ENCODE data around the gene BMP7. TPM values are rescaled to one million over a fixed set of nuclear protein-coding genes. Genes with fewer than 3 reads are reported as not detected.

Gene BMP7
- polyA plus RNA-seq, 2 donors: 17.6 to 28.7 TPM

DNA sequence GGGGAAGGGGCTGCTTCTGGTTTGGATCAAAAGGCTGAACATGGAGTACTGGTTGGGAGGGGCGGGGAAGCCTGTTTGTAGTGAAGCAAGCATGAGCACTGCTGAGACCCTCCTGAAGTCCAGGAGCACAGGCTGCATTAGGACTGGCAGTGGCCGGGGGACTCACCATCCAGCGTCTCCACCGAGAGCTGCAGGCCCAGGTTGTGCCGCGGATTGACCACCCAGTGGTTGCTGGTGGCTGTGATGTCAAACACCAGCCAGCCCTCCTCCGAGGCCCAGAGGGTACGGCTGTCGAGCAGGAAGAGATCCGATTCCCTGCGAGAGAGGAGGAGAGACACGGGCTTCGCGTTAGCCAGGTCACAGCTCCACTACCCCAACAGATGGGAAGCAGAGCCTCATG lies 64.1 kb downstream of the BMP7 start:
- WGBS, 2 donors: 88 to 92% methylated on average over 14 of the region's 14 CpGs

DNA sequence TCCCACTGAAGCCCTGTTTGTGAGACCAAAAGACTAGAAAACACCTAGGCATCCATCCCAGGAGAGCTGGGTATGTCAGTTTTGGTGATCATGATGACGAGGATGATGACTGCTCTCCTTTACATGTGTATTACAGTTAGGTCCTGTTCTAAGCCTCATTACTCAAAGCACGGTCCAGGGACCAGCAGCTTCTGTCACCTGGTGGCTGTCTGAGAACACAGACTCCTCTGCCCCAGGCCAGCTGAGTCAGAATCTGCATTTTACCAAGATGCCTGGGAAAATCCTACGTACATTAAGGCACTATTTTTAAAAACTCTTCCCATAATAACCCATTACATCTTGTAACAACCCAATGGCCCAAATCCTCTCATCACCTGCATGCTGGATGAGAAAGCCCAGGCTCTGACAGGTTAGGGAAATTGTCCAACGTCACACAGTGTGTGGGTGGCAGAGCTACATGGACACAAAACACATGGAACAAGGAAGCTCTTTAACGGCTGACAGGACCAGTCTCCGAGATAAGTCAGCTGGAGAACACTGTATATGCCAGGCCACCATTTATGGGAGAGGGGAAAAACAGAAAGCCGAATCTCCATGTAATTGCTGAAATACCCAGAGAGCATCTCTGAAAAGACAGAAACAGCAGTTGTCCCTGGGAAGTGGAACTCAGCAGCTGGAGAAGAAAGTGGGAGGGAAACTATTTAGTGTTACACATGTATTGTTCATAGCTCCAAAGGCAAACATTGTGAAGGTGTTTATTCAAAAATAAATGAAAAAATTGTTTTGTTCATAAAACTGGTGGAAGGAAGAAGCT lies 65.4 kb downstream of the BMP7 start:
- H3K4me1 ChIP-seq (ENCODE audit: control insufficient read depth in 2 of 2, insufficient read depth in 2 of 2, low read length in 1 of 2): peaks cover 0 to 8% of the 10 kb centered on the region in 2 donors
- WGBS, 2 donors: 53 to 59% methylated on average over 7 of the region's 7 CpGs

More for the DNA sequence above, 64.1 kb downstream of the BMP7 start:
- Histone ChIP-seq H3K36me3 (ENCODE audit: control insufficient read depth in 2 of 2, insufficient read depth in 2 of 2, low read length in 1 of 2) (peaks cover 0 to 3% of the 10 kb centered on the region in 2 donors), H3K4me1 (ENCODE audit: control insufficient read depth in 2 of 2, insufficient read depth in 2 of 2, low read length in 1 of 2) (peaks cover 0 to 8% of the 10 kb centered on the region in 2 donors), H3K4me3 (ENCODE audit: low read depth in 1 of 2, low read length in 2 of 2) (no peak overlapping the region), H3K27ac (ENCODE audit: low read depth in 2 of 2, low read length in 1 of 2) (no peak overlapping the region), H3K27me3 (ENCODE audit: control insufficient read depth in 1 of 2, insufficient read depth in 2 of 2, low read length in 2 of 2) (no peaks in the 10 kb centered on the region), H3K9me3 (ENCODE audit: control insufficient read depth in 2 of 2, insufficient read depth in 1 of 2, low read depth in 1 of 2, low read length in 1 of 2) (peaks cover 0 to 2% of the 10 kb centered on the region in 2 donors)

DNA sequence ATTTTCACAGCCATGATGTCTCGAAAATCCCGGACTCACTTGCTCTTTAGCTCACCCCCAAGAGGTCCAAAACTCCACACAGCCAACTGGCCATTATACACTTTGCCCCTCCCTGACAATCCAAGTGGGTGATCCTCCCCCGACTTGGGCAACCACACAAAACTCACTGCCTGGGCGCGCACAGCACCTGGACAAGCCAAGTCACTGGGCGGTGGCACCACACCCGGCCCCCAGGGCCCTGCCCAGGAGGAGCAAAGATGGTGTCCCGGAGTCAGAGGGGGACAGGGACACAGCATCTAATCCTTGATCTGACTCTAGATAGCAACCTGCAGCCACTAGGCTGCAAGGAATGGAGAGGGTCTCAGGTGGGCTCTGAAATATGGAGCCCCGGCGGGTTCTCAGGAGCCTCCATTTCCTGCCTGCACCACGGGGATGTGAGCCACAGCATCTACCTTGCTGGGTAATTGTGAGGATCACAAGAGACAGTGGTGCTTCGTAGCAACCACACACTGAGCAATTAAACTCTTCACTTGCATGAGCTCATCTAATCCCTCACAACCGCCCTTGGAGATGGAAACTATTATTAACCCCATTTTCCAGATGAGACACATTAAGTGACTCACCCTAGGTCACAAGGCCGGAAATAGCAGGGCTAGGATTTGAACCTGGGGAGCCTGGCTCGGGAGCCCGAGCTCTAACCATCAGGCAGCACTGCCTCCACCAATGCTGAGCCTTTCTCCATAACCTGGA lies 66.6 kb downstream of the BMP7 start:
- WGBS, 2 donors: 62 to 76% methylated on average over 16 of the region's 16 CpGs
- Histone ChIP-seq H3K27ac (ENCODE audit: low read depth in 2 of 2, low read length in 1 of 2) (no peak overlapping the region), H3K36me3 (ENCODE audit: control insufficient read depth in 2 of 2, insufficient read depth in 2 of 2, low read length in 1 of 2) (no peaks in the 10 kb centered on the region)

More for the DNA sequence above, 65.4 kb downstream of the BMP7 start:
- no peaks in the 10 kb centered on the region for H3K9me3 ChIP-seq (ENCODE audit: control insufficient read depth in 2 of 2, insufficient read depth in 1 of 2, low read depth in 1 of 2, low read length in 1 of 2)
- H3K4me3 ChIP-seq (ENCODE audit: low read depth in 1 of 2, low read length in 2 of 2): no peak overlapping the region
- H3K36me3 ChIP-seq (ENCODE audit: control insufficient read depth in 2 of 2, insufficient read depth in 2 of 2, low read length in 1 of 2): no peaks in the 10 kb centered on the region
- no peak overlapping the region for H3K27ac ChIP-seq (ENCODE audit: low read depth in 2 of 2, low read length in 1 of 2)
- H3K27me3 ChIP-seq (ENCODE audit: control insufficient read depth in 1 of 2, insufficient read depth in 2 of 2, low read length in 2 of 2): no peaks in the 10 kb centered on the region

DNA sequence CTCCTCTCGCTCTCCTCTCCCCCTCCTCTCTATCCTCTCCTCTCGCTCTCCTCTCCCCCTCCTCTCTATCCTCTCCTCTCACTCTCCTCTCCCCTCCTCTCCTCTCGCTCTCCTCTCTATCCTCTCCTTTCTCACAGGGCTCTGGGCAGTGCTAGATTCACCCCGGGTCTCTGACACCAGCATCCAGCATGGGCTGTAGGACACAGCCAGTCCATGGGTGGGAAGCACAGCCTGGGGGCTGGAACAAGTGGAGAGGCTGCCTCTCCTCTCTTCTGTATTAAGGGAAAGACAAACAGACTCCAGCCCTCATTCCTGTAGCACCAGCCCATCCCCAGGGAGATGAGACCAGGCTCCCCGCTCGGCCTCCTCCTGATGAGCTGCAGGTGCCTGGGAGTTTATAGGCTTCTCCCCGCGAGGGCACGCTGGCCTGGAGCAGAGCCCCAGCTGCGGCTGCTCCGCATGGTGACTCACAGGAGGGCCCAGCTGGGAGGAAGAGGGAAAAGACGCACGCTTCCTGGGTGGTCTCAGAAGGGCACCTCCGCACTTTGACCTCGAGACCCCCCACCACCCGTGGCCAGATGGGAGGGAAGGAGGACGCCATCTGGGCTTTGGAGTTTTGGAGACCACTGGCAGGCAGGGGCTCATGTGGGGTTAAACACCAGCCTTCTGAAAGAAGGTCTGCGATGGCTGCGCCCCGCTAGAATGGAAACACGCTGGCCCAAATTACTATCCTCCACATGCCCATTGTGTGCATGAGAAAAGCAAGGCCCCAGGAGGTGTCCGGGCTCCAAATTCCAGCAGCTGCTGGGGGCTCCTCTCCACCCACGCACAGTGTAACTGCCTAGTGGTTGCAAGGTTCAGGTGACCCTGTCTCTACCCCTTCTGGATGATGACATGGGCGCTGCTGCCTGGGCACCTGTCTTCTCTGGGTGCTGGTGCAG lies 68.0 kb downstream of the BMP7 start:
- H3K36me3 ChIP-seq (ENCODE audit: control insufficient read depth in 2 of 2, insufficient read depth in 2 of 2, low read length in 1 of 2): no peaks in the 10 kb centered on the region
- no peaks in the 10 kb centered on the region for H3K9me3 ChIP-seq (ENCODE audit: control insufficient read depth in 2 of 2, insufficient read depth in 1 of 2, low read depth in 1 of 2, low read length in 1 of 2)
- no peak overlapping the region for H3K4me3 ChIP-seq (ENCODE audit: low read depth in 1 of 2, low read length in 2 of 2)
- WGBS, 2 donors: 68 to 70% methylated on average over 24 of the region's 24 CpGs
- no peak overlapping the region for H3K27ac ChIP-seq (ENCODE audit: low read depth in 2 of 2, low read length in 1 of 2)
- peaks cover 0 to 3% of the 10 kb centered on the region in 2 donors for H3K4me1 ChIP-seq (ENCODE audit: control insufficient read depth in 2 of 2, insufficient read depth in 2 of 2, low read length in 1 of 2)
- no peaks in the 10 kb centered on the region for H3K27me3 ChIP-seq (ENCODE audit: control insufficient read depth in 1 of 2, insufficient read depth in 2 of 2, low read length in 2 of 2)

More for the DNA sequence above, 66.6 kb downstream of the BMP7 start:
- Histone ChIP-seq H3K27me3 (ENCODE audit: control insufficient read depth in 1 of 2, insufficient read depth in 2 of 2, low read length in 2 of 2) (no peaks in the 10 kb centered on the region), H3K4me3 (ENCODE audit: low read depth in 1 of 2, low read length in 2 of 2) (no peak overlapping the region), H3K9me3 (ENCODE audit: control insufficient read depth in 2 of 2, insufficient read depth in 1 of 2, low read depth in 1 of 2, low read length in 1 of 2) (no peaks in the 10 kb centered on the region), H3K4me1 (ENCODE audit: control insufficient read depth in 2 of 2, insufficient read depth in 2 of 2, low read length in 1 of 2) (peaks cover 0 to 3% of the 10 kb centered on the region in 2 donors)

DNA sequence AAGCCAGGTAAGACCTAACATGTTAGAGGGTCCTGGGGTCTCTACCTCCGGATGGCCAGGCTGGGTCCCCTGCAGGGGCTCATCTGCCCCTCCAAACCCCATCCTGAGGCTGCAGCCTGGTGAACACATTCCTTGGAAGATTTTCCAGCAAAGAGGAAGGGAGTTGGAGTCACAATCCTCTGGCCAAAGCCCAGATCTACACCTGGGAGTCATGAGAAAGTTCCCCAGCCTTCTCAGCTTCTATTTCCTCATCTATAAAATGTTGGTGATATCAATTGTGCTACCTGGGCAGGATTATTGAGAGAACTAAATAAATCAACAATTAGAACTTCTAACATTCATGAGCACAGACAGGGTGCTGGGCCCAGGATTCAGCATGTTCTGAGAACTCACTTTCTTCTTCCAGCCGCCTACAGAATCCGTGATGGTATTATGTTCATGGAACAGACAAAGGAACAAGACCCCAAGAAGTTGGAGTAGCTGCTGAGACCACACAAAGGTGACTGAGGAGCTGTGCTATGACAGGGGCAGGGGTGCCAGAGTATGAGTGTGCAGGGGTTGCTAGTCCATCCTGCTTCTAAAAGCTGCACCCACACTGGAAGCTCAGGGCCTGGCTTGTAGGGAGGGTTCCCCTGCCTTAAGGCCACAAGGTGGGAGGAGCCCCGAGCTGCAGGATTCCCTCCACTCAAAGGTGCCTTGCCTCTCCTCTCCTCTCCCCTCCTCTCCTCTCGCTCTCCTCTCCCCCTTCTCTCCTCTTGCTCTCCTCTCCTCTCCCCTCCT lies 68.9 kb downstream of the BMP7 start:
- no peak overlapping the region for H3K4me3 ChIP-seq (ENCODE audit: low read depth in 1 of 2, low read length in 2 of 2)
- peaks cover 0 to 3% of the 10 kb centered on the region in 2 donors for H3K4me1 ChIP-seq (ENCODE audit: control insufficient read depth in 2 of 2, insufficient read depth in 2 of 2, low read length in 1 of 2)
- 66 to 67% methylated on average over 5 of the region's 5 CpGs for WGBS, 2 donors
- no peaks in the 10 kb centered on the region for H3K9me3 ChIP-seq (ENCODE audit: control insufficient read depth in 2 of 2, insufficient read depth in 1 of 2, low read depth in 1 of 2, low read length in 1 of 2)
- no peak overlapping the region for H3K27ac ChIP-seq (ENCODE audit: low read depth in 2 of 2, low read length in 1 of 2)
- H3K27me3 ChIP-seq (ENCODE audit: control insufficient read depth in 1 of 2, insufficient read depth in 2 of 2, low read length in 2 of 2): no peaks in the 10 kb centered on the region
- peaks cover 0 to 5% of the 10 kb centered on the region in 2 donors for H3K36me3 ChIP-seq (ENCODE audit: control insufficient read depth in 2 of 2, insufficient read depth in 2 of 2, low read length in 1 of 2)

DNA sequence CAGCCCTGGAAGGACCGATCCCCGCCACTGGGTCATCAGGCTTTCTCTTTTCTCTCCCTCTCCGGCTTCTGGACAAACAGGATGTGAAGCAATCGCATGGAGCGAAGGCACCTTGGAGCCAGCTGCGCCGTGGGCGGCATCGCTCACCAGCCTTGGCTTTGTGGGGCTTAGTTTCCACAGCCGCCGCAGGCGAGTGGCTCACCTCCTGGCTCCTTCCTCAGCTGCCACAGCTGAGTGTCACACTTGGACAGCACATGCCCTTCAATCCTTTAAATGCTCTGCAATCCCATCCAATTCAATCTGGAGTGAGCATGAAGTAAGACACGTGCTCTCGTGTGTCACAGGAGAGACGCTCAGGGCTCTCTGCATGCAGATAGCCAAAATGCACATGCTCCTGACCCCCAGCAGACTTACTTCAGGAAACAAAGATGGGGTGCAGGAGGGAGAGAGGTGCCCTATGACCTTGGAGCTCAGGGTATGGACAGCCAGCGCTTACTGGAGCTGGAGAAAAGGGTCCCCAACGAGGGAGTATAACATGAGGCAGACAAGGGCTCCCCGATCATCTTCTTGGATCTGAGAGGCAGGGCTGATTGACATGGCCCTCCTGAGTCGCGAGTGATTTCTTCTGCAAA lies 70.9 kb downstream of the BMP7 start:
- WGBS, 2 donors: 63 to 73% methylated on average over 20 of the region's 20 CpGs
- no peak overlapping the region for H3K4me3 ChIP-seq (ENCODE audit: low read depth in 1 of 2, low read length in 2 of 2)
- no peak overlapping the region for H3K27ac ChIP-seq (ENCODE audit: low read depth in 2 of 2, low read length in 1 of 2)
- H3K36me3 ChIP-seq (ENCODE audit: control insufficient read depth in 2 of 2, insufficient read depth in 2 of 2, low read length in 1 of 2): peaks cover 0 to 5% of the 10 kb centered on the region in 2 donors
- H3K27me3 ChIP-seq (ENCODE audit: control insufficient read depth in 1 of 2, insufficient read depth in 2 of 2, low read length in 2 of 2): no peaks in the 10 kb centered on the region
- H3K9me3 ChIP-seq (ENCODE audit: control insufficient read depth in 2 of 2, insufficient read depth in 1 of 2, low read depth in 1 of 2, low read length in 1 of 2): no peaks in the 10 kb centered on the region
- peaks cover 0 to 3% of the 10 kb centered on the region in 2 donors for H3K4me1 ChIP-seq (ENCODE audit: control insufficient read depth in 2 of 2, insufficient read depth in 2 of 2, low read length in 1 of 2)

DNA sequence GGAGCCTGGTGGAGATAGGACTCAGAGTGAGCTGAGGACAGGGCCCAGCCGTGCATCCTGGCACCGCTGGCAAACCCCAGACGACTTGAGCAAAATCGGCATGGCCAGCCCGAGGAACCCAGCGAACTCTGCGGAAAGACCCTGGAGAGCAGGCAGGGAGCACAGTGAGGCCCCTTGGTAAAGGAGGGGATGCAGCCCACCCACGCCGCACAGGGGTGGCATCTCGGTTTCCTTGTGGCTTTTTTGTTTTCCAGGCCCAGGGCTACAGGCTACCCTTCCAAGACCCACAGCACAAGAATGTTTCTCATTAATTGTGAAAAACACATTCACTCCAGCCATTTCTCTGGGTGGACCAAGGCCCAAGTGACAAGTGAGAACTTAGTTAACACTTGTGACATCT lies 71.4 kb downstream of the BMP7 start:
- Histone ChIP-seq H3K36me3 (ENCODE audit: control insufficient read depth in 2 of 2, insufficient read depth in 2 of 2, low read length in 1 of 2) (peaks cover 0 to 5% of the 10 kb centered on the region in 2 donors), H3K4me1 (ENCODE audit: control insufficient read depth in 2 of 2, insufficient read depth in 2 of 2, low read length in 1 of 2) (peaks cover 0 to 3% of the 10 kb centered on the region in 2 donors), H3K9me3 (ENCODE audit: control insufficient read depth in 2 of 2, insufficient read depth in 1 of 2, low read depth in 1 of 2, low read length in 1 of 2) (no peaks in the 10 kb centered on the region), H3K4me3 (ENCODE audit: low read depth in 1 of 2, low read length in 2 of 2) (no peak overlapping the region), H3K27ac (ENCODE audit: low read depth in 2 of 2, low read length in 1 of 2) (no peak overlapping the region), H3K27me3 (ENCODE audit: control insufficient read depth in 1 of 2, insufficient read depth in 2 of 2, low read length in 2 of 2) (no peaks in the 10 kb centered on the region)
- 95% methylated on average over 10 of the region's 10 CpGs for WGBS, 2 donors

DNA sequence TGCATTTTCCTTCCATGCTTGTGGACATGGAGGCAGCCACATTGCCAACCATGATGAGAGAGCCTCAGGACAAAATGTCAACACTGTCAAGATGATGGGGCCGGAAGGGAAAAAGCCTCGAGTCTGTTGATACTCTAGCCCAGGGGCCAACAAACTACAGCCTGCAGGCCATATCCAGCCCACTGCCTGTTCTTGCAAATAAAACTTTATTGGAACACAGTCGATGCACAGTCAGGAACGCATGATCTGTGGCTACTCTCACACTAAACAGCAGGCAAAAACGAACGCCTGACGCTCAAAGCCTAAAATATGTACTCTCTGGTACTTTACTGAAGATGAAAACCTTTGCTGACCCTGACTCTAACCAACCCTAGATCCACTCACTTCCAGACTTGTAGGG lies 72.3 kb downstream of the BMP7 start:
- no peaks in the 10 kb centered on the region for H3K27me3 ChIP-seq (ENCODE audit: control insufficient read depth in 1 of 2, insufficient read depth in 2 of 2, low read length in 2 of 2)
- H3K4me3 ChIP-seq (ENCODE audit: low read depth in 1 of 2, low read length in 2 of 2): no peak overlapping the region
- WGBS, 2 donors: 88 to 92% methylated on average over 7 of the region's 7 CpGs
- no peaks in the 10 kb centered on the region for H3K9me3 ChIP-seq (ENCODE audit: control insufficient read depth in 2 of 2, insufficient read depth in 1 of 2, low read depth in 1 of 2, low read length in 1 of 2)
- H3K36me3 ChIP-seq (ENCODE audit: control insufficient read depth in 2 of 2, insufficient read depth in 2 of 2, low read length in 1 of 2): peaks cover 0 to 6% of the 10 kb centered on the region in 2 donors
- H3K4me1 ChIP-seq (ENCODE audit: control insufficient read depth in 2 of 2, insufficient read depth in 2 of 2, low read length in 1 of 2): no peaks in the 10 kb centered on the region
- no peak overlapping the region for H3K27ac ChIP-seq (ENCODE audit: low read depth in 2 of 2, low read length in 1 of 2)

Measured in esophagus (tissue), 2 donors.